Neutrophil (primary cell): ENCODE measurements around the gene POGK.

Experiments
- H3K27ac ChIP-seq: fragments of 200-600 bp; sonication (generic); 2 replicates; pipeline ENCODE4 v1.5.1; 2016; ENCODE audit warnings: mild to moderate bottlenecking, moderate library complexity
- H3K27me3 ChIP-seq: fragments of 200-600 bp; sonication (generic); 2 replicates; pipeline ENCODE4 v1.6.0; 2016; ENCODE audit warnings: mild to moderate bottlenecking
- H3K36me3 ChIP-seq: fragments of 200-600 bp; sonication (generic); 2 replicates; pipeline ENCODE4 v1.5.1; 2017
- H3K4me1 ChIP-seq, 2 experiments: fragments of 200-600 bp in 1 of 2; sonication (generic) in 1 of 2; 1 replicate in 1 of 2; 2 replicates in 1 of 2; pipeline versions ENCODE4 v1.5.1 to v1.6.1; 2013 to 2016; ENCODE audit warnings: low read depth in 1 of 2, low read length in 1 of 2, mild to moderate bottlenecking in 1 of 2, moderate library complexity in 1 of 2; ENCODE audit not compliant: control insufficient read depth in 1 of 2, insufficient read depth in 1 of 2
- H3K4me3 ChIP-seq, 2 experiments: fragments of 200-600 bp in 1 of 2; sonication (generic) in 1 of 2; 1 replicate in 1 of 2; 2 replicates in 1 of 2; pipeline ENCODE4 v1.5.1; 2013 to 2016; ENCODE audit warnings: low read depth in 1 of 2, low read length in 1 of 2, mild to moderate bottlenecking in 1 of 2, moderate library complexity in 1 of 2
- H3K9me3 ChIP-seq: fragments of 200-600 bp; sonication (generic); 2 replicates; pipeline ENCODE4 v1.5.1; 2016
- CTCF ChIP-seq: fragments of 200-600 bp; sonication (generic); IDR thresholded peaks from 2 replicates; pipeline ENCODE4 v1.5.1; 2016; ENCODE audit warnings: antibody characterized with exemption

POGK gene

GRCh38 chr1:166905900-166906299 is 66.6 kb downstream of the POGK start:
- no peaks in the 10 kb centered on the region for H3K27me3 ChIP-seq
- no peak for TF ChIP-seq CTCF
- H3K9me3 ChIP-seq: no peaks in the 10 kb centered on the region
- H3K36me3 ChIP-seq: no peaks in the 10 kb centered on the region
- no peak overlapping the region for H3K4me3 ChIP-seq
- peaks cover 11 to 15% of the 10 kb centered on the region in 2 experiments for H3K4me1 ChIP-seq
- H3K27ac ChIP-seq: no peak overlapping the region
